IPS-18a (cell line): ENCODE results near the gene BRF1.

ENCODE experiments used
- H3K27ac ChIP-seq: one replicate; pipeline ENCODE4 v1.5.1; 2013; ENCODE audit warnings: low read length
- H3K27me3 ChIP-seq: one replicate; pipeline ENCODE4 v1.6.1; 2013; ENCODE audit warnings: mild to moderate bottlenecking, low read length; ENCODE audit not compliant: control insufficient read depth, insufficient read depth
- H3K36me3 ChIP-seq: one replicate; pipeline ENCODE4 v1.6.1; 2013; ENCODE audit warnings: low read depth, low read length; ENCODE audit not compliant: control insufficient read depth
- H3K4me1 ChIP-seq: one replicate; pipeline ENCODE4 v1.6.1; 2013; ENCODE audit warnings: low read depth, low read length; ENCODE audit not compliant: control insufficient read depth
- H3K4me3 ChIP-seq: one replicate; pipeline ENCODE4 v1.5.1; 2013; ENCODE audit warnings: low read length
- H3K9ac ChIP-seq: one replicate; pipeline ENCODE4 v1.6.1; 2013; ENCODE audit warnings: mild to moderate bottlenecking, low read length, moderate library complexity
- H3K9me3 ChIP-seq: one replicate; pipeline ENCODE4 v1.6.1; 2013; ENCODE audit warnings: low read depth, low read length; ENCODE audit not compliant: control insufficient read depth

Gene BRF1

GRCh38 chr14:105200641-105201040, 100.2 kb downstream of the BRF1 start:
- Histone ChIP-seq H3K9me3 (no peaks in the 10 kb centered on the region), H3K4me3 (no peak overlapping the region), H3K27me3 (peaks cover 27% of the 10 kb centered on the region), H3K4me1 (peaks cover 9% of the 10 kb centered on the region), H3K27ac (no peak overlapping the region), H3K36me3 (no peaks in the 10 kb centered on the region), H3K9ac (no peak overlapping the region)

- Histone ChIP-seq H3K36me3 (no peaks in the 10 kb centered on the region), H3K27ac (no peak overlapping the region), H3K27me3 (peaks cover 32% of the 10 kb centered on the region), H3K4me3 (no peak overlapping the region), H3K4me1 (peaks cover 10% of the 10 kb centered on the region), H3K9ac (no peak overlapping the region), H3K9me3 (no peaks in the 10 kb centered on the region)
These were observed 100.7 kb downstream of the BRF1 start for GRCh38 chr14:105200074-105200473.

GRCh38 chr14:105199093-105199492, 101.7 kb downstream of the BRF1 start:
- Histone ChIP-seq H3K4me1 (peaks cover 10% of the 10 kb centered on the region), H3K27me3 (peaks cover 40% of the 10 kb centered on the region), H3K4me3 (no peak overlapping the region), H3K9ac (no peak overlapping the region), H3K9me3 (no peaks in the 10 kb centered on the region), H3K27ac (no peak overlapping the region), H3K36me3 (no peaks in the 10 kb centered on the region)

- Histone ChIP-seq H3K27me3 (peaks cover 40% of the 10 kb centered on the region), H3K4me3 (no peak overlapping the region), H3K4me1 (peaks cover 10% of the 10 kb centered on the region), H3K27ac (no peak overlapping the region), H3K9me3 (no peaks in the 10 kb centered on the region), H3K9ac (no peak overlapping the region), H3K36me3 (no peaks in the 10 kb centered on the region)
These were observed 102.2 kb downstream of the BRF1 start for GRCh38 chr14:105198588-105198987.

GRCh38 chr14:105197211-105197641, 103.6 kb downstream of the BRF1 start:
- no peak overlapping the region for H3K9ac ChIP-seq
- H3K27me3 ChIP-seq, result peaks cover 40% of the 10 kb centered on the region
- no peak overlapping the region for H3K27ac ChIP-seq
- H3K4me3 ChIP-seq, result no peak overlapping the region
- H3K9me3 ChIP-seq, result no peaks in the 10 kb centered on the region
- H3K36me3 ChIP-seq, result no peaks in the 10 kb centered on the region
- peaks cover 10% of the 10 kb centered on the region for H3K4me1 ChIP-seq

GRCh38 chr14:105196265-105196960, 104.4 kb downstream of the BRF1 start:
- peaks cover 40% of the 10 kb centered on the region for H3K27me3 ChIP-seq
- peaks cover 10% of the 10 kb centered on the region for H3K4me1 ChIP-seq
- H3K27ac ChIP-seq, result no peak overlapping the region

GRCh38 chr14:105195522-105196264, 105.1 kb downstream of the BRF1 start:
- no peak overlapping the region for H3K27ac ChIP-seq
- peaks cover 40% of the 10 kb centered on the region for H3K27me3 ChIP-seq
- H3K9me3 ChIP-seq, result no peaks in the 10 kb centered on the region
- peak overlapping the region; percentile 44 for H3K4me3 ChIP-seq
- peaks cover 10% of the 10 kb centered on the region for H3K4me1 ChIP-seq
- H3K36me3 ChIP-seq, result no peaks in the 10 kb centered on the region
- no peak overlapping the region for H3K9ac ChIP-seq

More at GRCh38 chr14:105196265-105196960, 104.4 kb downstream of the BRF1 start:
- Histone ChIP-seq H3K36me3 (no peaks in the 10 kb centered on the region), H3K4me3 (peak overlapping the region; percentile 44), H3K9me3 (no peaks in the 10 kb centered on the region), H3K9ac (no peak overlapping the region)

- no peak overlapping the region for H3K27ac ChIP-seq
- no peak overlapping the region for H3K9ac ChIP-seq
- H3K4me1 ChIP-seq, result peaks cover 10% of the 10 kb centered on the region
- no peaks in the 10 kb centered on the region for H3K9me3 ChIP-seq
- peaks cover 40% of the 10 kb centered on the region for H3K27me3 ChIP-seq
- H3K36me3 ChIP-seq, result no peaks in the 10 kb centered on the region
- H3K4me3 ChIP-seq, result no peak overlapping the region
These were observed 105.8 kb downstream of the BRF1 start for GRCh38 chr14:105195051-105195450.

- Histone ChIP-seq H3K4me3 (no peak overlapping the region), H3K9ac (no peak overlapping the region), H3K36me3 (no peaks in the 10 kb centered on the region), H3K27ac (no peak overlapping the region), H3K9me3 (no peaks in the 10 kb centered on the region), H3K27me3 (peaks cover 40% of the 10 kb centered on the region), H3K4me1 (peaks cover 10% of the 10 kb centered on the region)
These were observed 106.7 kb downstream of the BRF1 start for GRCh38 chr14:105193916-105194782.

GRCh38 chr14:105192866-105193731, 107.7 kb downstream of the BRF1 start:
- Histone ChIP-seq H3K4me1 (peaks cover 10% of the 10 kb centered on the region), H3K4me3 (no peak overlapping the region), H3K9ac (no peak overlapping the region), H3K9me3 (no peaks in the 10 kb centered on the region), H3K36me3 (no peaks in the 10 kb centered on the region), H3K27me3 (peaks cover 37% of the 10 kb centered on the region), H3K27ac (no peak overlapping the region)
